ENCODE data around the gene CPZ.

DNA sequence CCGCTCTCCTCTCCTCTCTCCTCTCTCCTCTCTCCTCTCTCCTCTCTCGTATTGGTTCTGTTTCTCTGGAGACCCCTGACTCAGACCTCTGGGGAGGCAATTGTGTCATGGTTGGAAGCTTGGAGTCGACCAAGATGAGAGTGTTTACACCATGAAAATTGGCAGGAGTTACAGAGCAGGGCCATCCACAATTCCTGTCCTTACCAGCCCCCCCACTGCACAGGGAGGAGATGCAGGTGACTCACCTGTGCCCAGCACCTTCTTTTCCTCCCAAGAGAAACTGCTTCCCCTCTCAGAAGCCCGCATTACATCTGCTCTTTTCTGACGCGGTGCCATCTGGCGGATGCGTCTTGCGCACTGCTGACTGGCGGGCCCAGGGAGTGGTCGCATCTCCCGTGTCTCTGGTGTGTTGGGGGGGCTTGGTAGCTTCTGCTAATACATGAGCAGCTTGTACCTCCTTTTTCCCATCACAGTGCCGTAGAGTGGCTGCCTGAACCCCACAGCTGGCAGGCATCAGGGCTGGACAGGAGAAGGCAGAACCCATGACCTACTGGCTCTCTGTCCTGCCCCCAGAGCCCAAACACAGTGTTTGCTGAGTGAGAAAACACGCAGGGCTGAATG lies 43.7 kb upstream of the CPZ start:
- TF ChIP-seq RBAK (tag by site-specific recombination; IDR thresholded peaks at IDR 0.05): no peak
- no peak for TF ChIP-seq ZFP37 (tag by site-specific recombination; IDR thresholded peaks at IDR 0.05)
- TF ChIP-seq, protein P1, sequence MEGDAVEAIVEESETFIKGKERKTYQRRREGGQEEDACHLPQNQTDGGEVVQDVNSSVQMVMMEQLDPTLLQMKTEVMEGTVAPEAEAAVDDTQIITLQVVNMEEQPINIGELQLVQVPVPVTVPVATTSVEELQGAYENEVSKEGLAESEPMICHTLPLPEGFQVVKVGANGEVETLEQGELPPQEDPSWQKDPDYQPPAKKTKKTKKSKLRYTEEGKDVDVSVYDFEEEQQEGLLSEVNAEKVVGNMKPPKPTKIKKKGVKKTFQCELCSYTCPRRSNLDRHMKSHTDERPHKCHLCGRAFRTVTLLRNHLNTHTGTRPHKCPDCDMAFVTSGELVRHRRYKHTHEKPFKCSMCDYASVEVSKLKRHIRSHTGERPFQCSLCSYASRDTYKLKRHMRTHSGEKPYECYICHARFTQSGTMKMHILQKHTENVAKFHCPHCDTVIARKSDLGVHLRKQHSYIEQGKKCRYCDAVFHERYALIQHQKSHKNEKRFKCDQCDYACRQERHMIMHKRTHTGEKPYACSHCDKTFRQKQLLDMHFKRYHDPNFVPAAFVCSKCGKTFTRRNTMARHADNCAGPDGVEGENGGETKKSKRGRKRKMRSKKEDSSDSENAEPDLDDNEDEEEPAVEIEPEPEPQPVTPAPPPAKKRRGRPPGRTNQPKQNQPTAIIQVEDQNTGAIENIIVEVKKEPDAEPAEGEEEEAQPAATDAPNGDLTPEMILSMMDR (tag by site-specific recombination; IDR thresholded peaks at IDR 0.05): no peak

Data from HEK293 (cell line).